Immature natural killer cell (primary cell): ENCODE results near the gene CPED1. TPM values are rescaled to one million over a fixed set of nuclear protein-coding genes. Genes with fewer than 3 reads are reported as not detected.
"Not testable (repeated sequence)": the region's sequence is repeated elsewhere in the genome, so short reads cannot be mapped to it uniquely, and the experiment has no call there.

Experiments
- DNase-seq, 3 donors: peaks; one replicate each; pipeline ENCODE4 v3.0.0; 2022; ENCODE audit warnings: mixed read lengths in 1 of 3
- H3K27ac Mint-ChIP-seq, 6 donors: one replicate each; pipeline ENCODE4 v1.8.0; 2020; ENCODE audit warnings: mixed read lengths in 6 of 6, mild to moderate bottlenecking in 5 of 6, inconsistent platforms in 4 of 6, moderate library complexity in 3 of 6
- H3K27me3 Mint-ChIP-seq, 3 donors: one replicate each; pipeline ENCODE4 v1.8.0; 2020 to 2021; ENCODE audit warnings: low read depth in 3 of 3, mild to moderate bottlenecking in 3 of 3, mixed read lengths in 3 of 3, moderate library complexity in 3 of 3, inconsistent platforms in 1 of 3
- H3K36me3 Mint-ChIP-seq, 3 donors: one replicate each; pipeline ENCODE4 v1.8.0; 2020; ENCODE audit warnings: mixed read lengths in 3 of 3, inconsistent platforms in 2 of 3, mild to moderate bottlenecking in 2 of 3
- H3K4me1 Mint-ChIP-seq, 2 donors: one replicate each; pipeline ENCODE4 v1.8.0; 2020; ENCODE audit warnings: inconsistent platforms in 2 of 2, mild to moderate bottlenecking in 2 of 2, mixed read lengths in 2 of 2, moderate library complexity in 1 of 2
- H3K4me3 Mint-ChIP-seq, 5 donors: one replicate each; pipeline ENCODE4 v1.8.0; 2020; ENCODE audit warnings: mild to moderate bottlenecking in 5 of 5, mixed read lengths in 5 of 5, inconsistent platforms in 3 of 5, moderate library complexity in 3 of 5
- H3K9me3 Mint-ChIP-seq, 6 donors: one replicate each; pipeline ENCODE4 v1.8.0; 2020; ENCODE audit warnings: mild to moderate bottlenecking in 6 of 6, mixed read lengths in 6 of 6, inconsistent platforms in 4 of 6, moderate library complexity in 3 of 6
- polyA plus RNA-seq, 3 donors: library from polyadenylated mRNA; unstranded; fragments of 300-500 nt; fragmentation: Illumina TruSeq; gene quantifications; one replicate each; pipeline ENCODE4 v1.2.3, GENCODE V29; 2021

Gene CPED1
- polyA plus RNA-seq, 3 donors from 2014 or later, result 1.3 to 2.2 TPM; not detected in 1

- H3K27me3 Mint-ChIP-seq, result not testable (repeated sequence)
Observed at GRCh38 chr7:121037329-121037728, 48.8 kb downstream of the CPED1 start.

DNA sequence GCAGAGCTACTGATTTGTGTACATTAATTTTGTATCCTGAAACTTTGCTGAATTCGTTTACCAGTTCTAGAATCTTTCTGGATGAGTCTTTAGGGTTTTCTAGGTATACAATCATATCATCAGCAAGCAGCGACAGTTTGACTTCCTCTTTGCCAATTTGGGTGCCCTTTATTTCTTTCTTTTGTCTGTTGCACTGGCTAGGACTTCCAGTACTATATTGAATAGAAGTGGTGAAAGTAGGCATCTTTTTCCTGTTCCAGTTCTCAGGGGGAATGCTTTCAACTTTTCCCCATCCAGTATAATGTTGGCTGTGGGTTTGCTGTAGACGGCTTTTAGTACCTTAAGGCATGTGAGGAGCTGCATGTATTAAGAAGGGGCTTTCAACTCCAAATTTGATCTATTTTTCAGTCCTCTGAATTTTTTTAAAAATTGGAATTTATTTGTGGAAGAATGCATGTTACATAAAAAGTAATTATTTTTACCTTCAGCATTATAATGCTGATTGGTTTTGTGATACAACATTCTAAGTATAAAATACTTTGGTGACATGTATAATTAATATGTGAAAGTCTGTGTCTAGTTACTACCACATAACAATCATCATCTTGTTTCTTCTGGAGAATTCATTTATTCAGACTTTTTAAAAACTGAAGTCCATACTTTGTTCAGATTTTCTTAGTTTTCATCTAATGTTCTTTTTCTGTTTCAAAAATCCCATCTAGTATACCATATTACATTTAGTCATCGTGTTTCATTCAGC lies 49.6 kb downstream of the CPED1 start:
- peaks cover 0 to 1% (median 0%) of the 10 kb centered on the region in 6 donors for H3K9me3 Mint-ChIP-seq
- H3K27me3 Mint-ChIP-seq, result peaks cover 1 to 3% (median 2%) of the 10 kb centered on the region in 3 donors
- H3K4me1 Mint-ChIP-seq, result no peaks in the 10 kb centered on the region

More at GRCh38 chr7:121037329-121037728, 48.8 kb downstream of the CPED1 start:
- DNase-seq, H3K27ac Mint-ChIP-seq, H3K36me3 Mint-ChIP-seq, H3K4me3 Mint-ChIP-seq, H3K9me3 Mint-ChIP-seq, H3K4me1 Mint-ChIP-seq: not testable (repeated sequence)

GRCh38 chr7:121038717-121039509 lies 50.4 kb downstream of the CPED1 start:
- Mint-ChIP-seq H3K27ac (no peak overlapping the region), H3K27me3 (peaks cover 1 to 3% (median 3%) of the 10 kb centered on the region in 3 donors), H3K36me3 (no peaks in the 10 kb centered on the region), H3K4me3 (no peak overlapping the region), H3K9me3 (peaks cover 0 to 1% (median 0%) of the 10 kb centered on the region in 6 donors), H3K4me1 (no peaks in the 10 kb centered on the region)
- no peak for DNase-seq

More for the DNA sequence above, 49.6 kb downstream of the CPED1 start:
- DNase-seq, result no peak
- Mint-ChIP-seq H3K36me3 (no peaks in the 10 kb centered on the region), H3K4me3 (no peak overlapping the region), H3K27ac (no peak overlapping the region)

GRCh38 chr7:121039510-121039822 lies 51.0 kb downstream of the CPED1 start:
- peaks cover 1 to 3% (median 3%) of the 10 kb centered on the region in 3 donors for H3K27me3 Mint-ChIP-seq
- no peak overlapping the region for H3K27ac Mint-ChIP-seq
- DNase-seq, result no peak
- H3K4me1 Mint-ChIP-seq, result no peaks in the 10 kb centered on the region
- H3K9me3 Mint-ChIP-seq, result peaks cover 0 to 1% (median 0%) of the 10 kb centered on the region in 6 donors
- H3K36me3 Mint-ChIP-seq, result no peaks in the 10 kb centered on the region
- no peak overlapping the region for H3K4me3 Mint-ChIP-seq

DNA sequence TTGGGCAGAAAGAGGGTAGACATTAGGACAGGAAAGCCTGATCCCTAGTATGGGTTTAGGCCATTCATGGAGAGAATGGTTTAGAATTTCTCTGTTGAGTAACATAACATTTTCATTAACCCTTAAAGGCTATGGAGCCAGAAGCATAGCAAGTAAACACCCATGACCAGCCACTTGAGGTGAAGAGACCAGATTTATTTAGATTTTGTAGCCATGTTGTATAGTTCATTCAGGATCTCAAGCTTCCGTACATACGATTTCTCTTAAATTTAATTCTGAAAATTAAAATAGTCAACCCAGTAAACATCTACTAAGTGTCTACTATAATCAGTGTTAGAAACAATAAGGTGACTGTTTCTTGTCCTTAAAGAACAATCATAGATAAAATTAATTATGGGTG lies 51.5 kb downstream of the CPED1 start:
- H3K4me1 Mint-ChIP-seq, result no peaks in the 10 kb centered on the region
- no peak overlapping the region for H3K27ac Mint-ChIP-seq
- DNase-seq, result no peak
- no peaks in the 10 kb centered on the region for H3K36me3 Mint-ChIP-seq
- no peak overlapping the region for H3K4me3 Mint-ChIP-seq
- H3K27me3 Mint-ChIP-seq, result peaks cover 1 to 3% (median 3%) of the 10 kb centered on the region in 3 donors
- no peaks in the 10 kb centered on the region for H3K9me3 Mint-ChIP-seq

- H3K4me1 Mint-ChIP-seq, result no peaks in the 10 kb centered on the region
- H3K4me3 Mint-ChIP-seq, result no peak overlapping the region
- no peaks in the 10 kb centered on the region for H3K36me3 Mint-ChIP-seq
- no peak overlapping the region for H3K27ac Mint-ChIP-seq
- H3K27me3 Mint-ChIP-seq, result peaks cover 1 to 3% (median 3%) of the 10 kb centered on the region in 3 donors
- DNase-seq, result no peak
- H3K9me3 Mint-ChIP-seq, result no peaks in the 10 kb centered on the region
Observed at GRCh38 chr7:121041516-121042148, 53.1 kb downstream of the CPED1 start.

DNA sequence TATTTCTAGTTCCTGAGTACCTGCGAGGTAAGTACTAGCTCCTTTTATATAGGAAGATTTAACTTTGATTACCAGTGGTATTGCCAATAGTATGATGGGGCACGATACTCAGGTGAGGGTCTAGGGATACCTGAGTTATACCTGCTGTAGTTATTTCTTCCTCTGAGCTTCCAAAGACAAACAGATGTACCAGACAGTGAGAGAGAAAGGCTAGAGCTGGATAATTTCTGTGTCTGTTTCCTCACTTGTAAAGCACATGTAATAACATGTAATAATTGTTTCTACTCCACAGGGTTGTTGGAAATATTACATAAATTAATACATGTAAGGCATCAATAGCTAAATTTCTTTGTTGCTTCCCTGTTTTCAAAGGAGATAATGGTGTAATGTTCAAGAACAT lies 53.7 kb downstream of the CPED1 start:
- Mint-ChIP-seq H3K9me3 (no peaks in the 10 kb centered on the region), H3K4me3 (no peak overlapping the region), H3K4me1 (no peaks in the 10 kb centered on the region)

GRCh38 chr7:121042899-121043298 lies 54.4 kb downstream of the CPED1 start:
- Mint-ChIP-seq H3K4me1 (no peaks in the 10 kb centered on the region), H3K27me3 (peaks cover 1 to 3% (median 3%) of the 10 kb centered on the region in 3 donors), H3K4me3 (no peak overlapping the region), H3K27ac (no peak overlapping the region), H3K36me3 (no peaks in the 10 kb centered on the region), H3K9me3 (no peaks in the 10 kb centered on the region)
- no peak for DNase-seq

More for the DNA sequence above, 53.7 kb downstream of the CPED1 start:
- H3K27me3 Mint-ChIP-seq, result peaks cover 1 to 3% (median 3%) of the 10 kb centered on the region in 3 donors
- no peak overlapping the region for H3K27ac Mint-ChIP-seq
- no peak for DNase-seq
- H3K36me3 Mint-ChIP-seq, result no peaks in the 10 kb centered on the region

- Mint-ChIP-seq H3K4me1 (no peaks in the 10 kb centered on the region), H3K27ac (no peak overlapping the region), H3K4me3 (no peak overlapping the region), H3K9me3 (peaks cover 0 to 1% (median 0%) of the 10 kb centered on the region in 6 donors), H3K27me3 (peaks cover 0 to 3% (median 1%) of the 10 kb centered on the region in 3 donors), H3K36me3 (no peaks in the 10 kb centered on the region)
- DNase-seq, result no peak
Observed at GRCh38 chr7:121043314-121044234, 55.1 kb downstream of the CPED1 start.

DNA sequence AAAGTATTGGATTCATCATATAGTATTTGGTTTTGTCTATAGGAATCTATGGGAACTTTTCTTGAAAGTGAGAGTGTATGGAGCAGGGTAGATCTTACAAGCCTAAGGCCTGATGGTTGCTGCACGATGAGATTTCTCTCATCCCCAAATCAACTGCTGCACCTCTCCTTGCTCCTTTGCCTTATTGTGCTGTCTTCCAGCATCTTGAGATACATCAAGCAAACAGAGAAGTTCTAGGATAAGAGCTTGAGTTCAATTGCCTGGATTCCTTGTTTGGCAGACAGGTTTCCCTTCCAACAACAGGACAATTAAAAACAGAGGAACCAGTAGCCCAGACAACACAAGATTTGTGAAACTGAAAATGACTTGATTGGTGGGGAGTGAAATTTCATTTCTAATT lies 56.6 kb downstream of the CPED1 start:
- Mint-ChIP-seq H3K4me3 (no peak overlapping the region), H3K27ac (no peak overlapping the region), H3K27me3 (peaks cover 0 to 5% (median 1%) of the 10 kb centered on the region in 3 donors), H3K36me3 (no peaks in the 10 kb centered on the region), H3K9me3 (peaks cover 0 to 1% (median 0%) of the 10 kb centered on the region in 6 donors), H3K4me1 (no peaks in the 10 kb centered on the region)
- no peak for DNase-seq

- H3K27ac Mint-ChIP-seq, result no peak overlapping the region
- peaks cover 0 to 5% (median 1%) of the 10 kb centered on the region in 3 donors for H3K27me3 Mint-ChIP-seq
- H3K4me1 Mint-ChIP-seq, result no peaks in the 10 kb centered on the region
- H3K9me3 Mint-ChIP-seq, result peaks cover 0 to 1% (median 0%) of the 10 kb centered on the region in 6 donors
- DNase-seq, result no peak
- no peak overlapping the region for H3K4me3 Mint-ChIP-seq
- no peaks in the 10 kb centered on the region for H3K36me3 Mint-ChIP-seq
Observed at GRCh38 chr7:121046009-121046408, 57.5 kb downstream of the CPED1 start.

GRCh38 chr7:121046893-121047468 lies 58.5 kb downstream of the CPED1 start:
- no peak overlapping the region for H3K27ac Mint-ChIP-seq
- no peaks in the 10 kb centered on the region for H3K36me3 Mint-ChIP-seq
- DNase-seq, result no peak
- no peak overlapping the region for H3K4me3 Mint-ChIP-seq
- no peaks in the 10 kb centered on the region for H3K4me1 Mint-ChIP-seq
- peaks cover 0 to 1% (median 0%) of the 10 kb centered on the region in 6 donors for H3K9me3 Mint-ChIP-seq
- peaks cover 0 to 5% (median 1%) of the 10 kb centered on the region in 3 donors for H3K27me3 Mint-ChIP-seq

DNA sequence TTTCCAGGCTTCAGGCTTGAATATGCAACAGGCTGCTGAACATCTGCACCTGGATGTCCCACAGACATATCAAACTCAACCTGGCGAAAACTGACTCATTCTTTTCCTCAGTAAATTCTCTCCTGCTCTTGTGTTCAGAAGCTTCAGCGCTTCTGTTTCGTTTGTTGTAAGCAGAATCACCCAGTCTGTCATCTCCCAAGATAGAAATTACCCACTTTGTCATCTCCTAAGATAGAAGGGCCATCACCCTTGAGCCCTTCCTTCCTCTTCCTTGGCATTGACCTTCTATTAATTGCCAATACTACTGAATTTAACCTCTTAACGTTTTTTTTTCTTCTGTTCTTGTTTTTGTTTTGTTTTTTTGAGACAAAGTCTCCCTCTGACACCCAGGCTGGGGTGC lies 59.7 kb downstream of the CPED1 start:
- H3K36me3 Mint-ChIP-seq, result no peaks in the 10 kb centered on the region
- peaks cover 0 to 3% (median 0%) of the 10 kb centered on the region in 6 donors for H3K9me3 Mint-ChIP-seq
- peaks cover 0 to 3% (median 0%) of the 10 kb centered on the region in 3 donors for H3K27me3 Mint-ChIP-seq
- H3K27ac Mint-ChIP-seq, result no peak overlapping the region
- no peak for DNase-seq
- H3K4me3 Mint-ChIP-seq, result no peak overlapping the region
- no peaks in the 10 kb centered on the region for H3K4me1 Mint-ChIP-seq
